ENCODE data around the gene NPAS2.

NPAS2 gene

DNA sequence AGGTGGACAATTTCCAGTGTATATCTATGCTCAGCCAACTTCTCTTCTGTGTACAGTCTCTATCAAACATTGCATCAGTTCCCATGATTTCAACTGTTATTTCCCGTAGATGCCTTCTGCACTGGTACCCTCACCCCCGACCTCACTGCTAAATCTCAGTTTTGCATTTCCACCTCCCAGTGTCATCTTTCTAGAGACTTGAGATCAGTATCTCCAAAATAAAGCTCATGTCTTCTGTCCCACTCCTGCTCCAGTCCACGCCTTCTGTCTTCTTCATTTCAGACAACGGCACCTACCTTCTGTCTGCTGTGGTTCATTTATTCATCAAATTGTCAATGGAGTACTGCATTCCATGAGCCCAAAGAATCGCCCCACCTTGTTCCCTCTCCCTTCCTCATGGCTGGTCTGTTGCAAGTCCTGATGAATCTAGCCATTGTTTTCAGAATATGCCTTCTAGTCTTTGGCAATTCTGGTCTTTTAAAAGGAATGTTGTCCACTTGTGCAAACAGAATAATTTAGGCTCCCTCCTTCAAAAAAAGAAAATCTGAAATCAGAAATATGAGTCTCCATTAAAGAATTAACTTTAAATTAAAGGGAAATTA, 23.3 kb upstream of the NPAS2 start:
- no peak for DNase-seq (ENCODE audit: low read depth in 2 of 2)

- no peak for DNase-seq (ENCODE audit: low read depth in 2 of 2)
Observed at GRCh38 chr2:100799686-100800085, 20.3 kb upstream of the NPAS2 start.

- DNase-seq (ENCODE audit: low read depth in 2 of 2), result no peak
Observed at GRCh38 chr2:100800915-100801314, 19.0 kb upstream of the NPAS2 start.

GRCh38 chr2:100801402-100801801, 18.5 kb upstream of the NPAS2 start:
- DNase-seq (ENCODE audit: low read depth in 2 of 2), result no peak

DNA sequence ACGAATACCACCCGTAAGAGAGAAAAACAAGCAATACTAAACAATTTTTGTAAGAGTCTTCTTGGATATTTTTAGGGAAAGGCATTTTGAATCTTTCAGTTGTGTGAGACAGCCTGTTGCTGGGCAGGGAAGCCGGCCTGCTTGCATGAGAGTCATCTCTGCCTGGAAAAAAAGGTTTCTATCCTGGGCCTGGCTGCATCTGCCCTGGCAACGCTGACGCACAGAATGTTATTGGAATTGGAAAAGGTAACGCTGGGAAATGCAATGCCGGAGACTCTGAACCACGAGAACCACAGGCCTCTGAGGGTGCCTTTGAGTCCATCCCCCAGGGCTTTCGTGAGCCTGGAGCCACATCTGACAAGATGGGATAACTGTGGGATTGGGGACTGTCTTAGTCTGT, 17.9 kb upstream of the NPAS2 start:
- no peak for DNase-seq (ENCODE audit: low read depth in 2 of 2)

- DNase-seq (ENCODE audit: low read depth in 2 of 2), result no peak
Observed at GRCh38 chr2:100803334-100803733, 16.6 kb upstream of the NPAS2 start.

- no peak for DNase-seq (ENCODE audit: low read depth in 2 of 2)
Observed at GRCh38 chr2:100806550-100806949, 13.4 kb upstream of the NPAS2 start.

DNA sequence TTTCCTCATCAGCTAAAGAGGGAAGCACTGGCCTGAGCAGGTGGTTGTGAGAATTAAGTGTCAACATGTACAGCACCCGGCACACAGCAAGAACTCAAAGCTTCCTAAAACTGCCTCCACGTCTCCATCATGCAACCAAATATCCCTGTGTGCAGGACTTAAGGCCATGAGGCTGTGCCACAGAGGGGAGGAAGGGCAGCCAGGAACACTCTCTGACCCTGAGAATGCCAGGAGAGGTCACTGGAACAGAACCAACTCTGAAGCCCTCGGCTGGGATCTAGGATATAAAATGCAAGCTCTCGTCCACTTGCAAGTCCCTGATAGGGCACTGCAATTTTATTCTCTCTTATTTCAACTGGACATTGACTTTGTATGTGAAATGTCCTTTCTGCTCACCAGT, 12.2 kb upstream of the NPAS2 start:
- no peak for DNase-seq (ENCODE audit: low read depth in 2 of 2)

DNA sequence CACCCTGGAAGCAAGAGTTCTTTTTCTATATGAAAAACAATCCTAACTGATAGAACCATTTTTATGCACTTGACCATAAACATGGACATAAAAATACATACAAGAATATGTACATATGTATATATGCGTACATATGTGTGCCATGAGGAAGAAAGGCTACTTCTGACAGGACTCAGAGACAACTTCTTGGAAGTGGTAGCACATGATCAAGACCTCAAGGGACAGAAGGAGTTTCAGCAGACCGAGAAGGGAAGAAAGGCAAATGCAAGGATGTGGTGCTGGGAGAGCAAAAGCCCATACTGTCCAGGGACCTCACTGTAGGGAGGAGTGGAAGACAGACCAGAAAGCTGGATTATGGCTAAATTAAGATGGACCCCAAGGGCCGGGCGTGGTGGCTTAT, 11.4 kb upstream of the NPAS2 start:
- no peak for DNase-seq (ENCODE audit: low read depth in 2 of 2)

- no peak for DNase-seq (ENCODE audit: low read depth in 2 of 2)
Observed at GRCh38 chr2:100809506-100809905, 10.4 kb upstream of the NPAS2 start.

- DNase-seq (ENCODE audit: low read depth in 2 of 2), result no peak
Observed at GRCh38 chr2:100810603-100811145, 9.3 kb upstream of the NPAS2 start.

DNA sequence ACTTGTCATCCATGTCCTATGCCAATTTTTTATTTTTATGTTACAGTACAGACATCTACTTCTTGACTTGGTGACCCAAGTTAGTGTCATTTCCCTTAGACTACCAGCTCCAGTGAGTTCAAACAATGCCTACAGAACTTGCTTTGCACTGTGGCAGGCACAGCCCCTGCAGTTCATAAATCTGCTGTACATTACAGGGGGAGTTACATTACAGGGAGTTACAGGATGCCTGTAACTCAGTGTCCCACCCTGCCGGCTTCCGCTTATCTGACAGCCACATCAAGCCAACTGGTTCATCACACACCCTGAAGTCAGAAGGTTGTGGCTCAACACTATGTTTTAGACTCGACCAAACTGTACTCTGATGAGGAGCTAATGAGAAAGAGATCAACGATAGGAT, 7.8 kb upstream of the NPAS2 start:
- no peak for DNase-seq (ENCODE audit: low read depth in 2 of 2)

- DNase-seq (ENCODE audit: low read depth in 2 of 2), result no peak
Observed at GRCh38 chr2:100812573-100812972, 7.4 kb upstream of the NPAS2 start.

DNA sequence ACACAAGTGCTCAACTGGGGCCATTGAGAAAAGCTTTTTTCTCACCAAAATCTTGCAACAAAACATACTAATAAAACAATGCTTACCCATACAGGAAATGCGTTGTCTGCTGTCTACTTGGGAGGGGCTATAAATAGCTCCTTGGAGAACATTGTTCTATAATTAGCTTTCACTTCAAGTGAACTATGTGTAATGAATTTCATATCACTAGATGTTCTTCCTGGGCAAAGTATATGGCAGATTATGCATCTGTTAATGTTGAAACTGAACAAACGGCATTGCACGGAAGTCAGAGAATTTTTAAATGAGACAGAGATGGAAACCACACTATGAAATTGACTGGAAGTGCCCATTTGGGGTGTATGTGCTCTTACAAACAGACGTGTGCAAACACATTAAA, 6.4 kb upstream of the NPAS2 start:
- no peak for DNase-seq (ENCODE audit: low read depth in 2 of 2)

GRCh38 chr2:100814043-100814442, 5.9 kb upstream of the NPAS2 start:
- no peak for DNase-seq (ENCODE audit: low read depth in 2 of 2)

DNA sequence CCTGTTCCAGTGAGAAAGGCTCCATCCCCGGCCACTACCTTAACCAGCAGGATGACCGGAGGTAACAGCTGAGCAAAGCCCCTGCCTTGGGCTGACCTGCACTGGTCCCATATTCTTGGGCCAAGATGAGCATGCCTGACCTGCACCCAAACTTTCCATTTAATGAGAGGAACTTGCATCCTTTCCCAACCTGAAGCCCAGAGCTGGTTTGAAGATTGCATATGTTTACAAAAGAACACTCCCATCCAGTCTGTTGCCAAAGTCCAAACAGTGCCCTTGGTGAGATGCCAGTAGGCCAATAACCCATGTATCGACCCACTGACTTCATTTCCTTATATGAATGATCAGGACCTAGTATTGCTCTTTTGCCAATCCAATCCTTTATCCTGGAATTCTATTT, 5.5 kb upstream of the NPAS2 start:
- DNase-seq (ENCODE audit: low read depth in 2 of 2), result no peak

- DNase-seq (ENCODE audit: low read depth in 2 of 2), result no peak
Observed at GRCh38 chr2:100817388-100817985, 2.5 kb upstream of the NPAS2 start.

- DNase-seq (ENCODE audit: low read depth in 2 of 2), result no peak
Observed at GRCh38 chr2:100818003-100818605, 1.8 kb upstream of the NPAS2 start.

GRCh38 chr2:100818606-100819369, 1.2 kb upstream of the NPAS2 start:
- DNase-seq (ENCODE audit: low read depth in 2 of 2), result no peak

DNA sequence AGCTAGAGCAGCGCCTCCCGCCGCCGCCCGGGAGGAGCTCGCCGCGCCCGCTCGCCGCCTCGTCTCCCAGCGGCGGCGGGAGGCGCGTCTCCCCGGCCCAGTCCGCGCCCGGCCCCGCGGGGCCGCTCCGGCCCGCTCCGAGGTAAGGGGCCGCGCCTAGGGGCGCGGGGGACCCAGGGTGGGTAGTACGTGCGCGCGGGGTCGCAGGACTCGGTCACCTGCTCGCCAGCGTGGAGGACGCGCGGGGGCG, 259 bp downstream of the NPAS2 start:
- no peak for DNase-seq (ENCODE audit: low read depth in 2 of 2)

DNA sequence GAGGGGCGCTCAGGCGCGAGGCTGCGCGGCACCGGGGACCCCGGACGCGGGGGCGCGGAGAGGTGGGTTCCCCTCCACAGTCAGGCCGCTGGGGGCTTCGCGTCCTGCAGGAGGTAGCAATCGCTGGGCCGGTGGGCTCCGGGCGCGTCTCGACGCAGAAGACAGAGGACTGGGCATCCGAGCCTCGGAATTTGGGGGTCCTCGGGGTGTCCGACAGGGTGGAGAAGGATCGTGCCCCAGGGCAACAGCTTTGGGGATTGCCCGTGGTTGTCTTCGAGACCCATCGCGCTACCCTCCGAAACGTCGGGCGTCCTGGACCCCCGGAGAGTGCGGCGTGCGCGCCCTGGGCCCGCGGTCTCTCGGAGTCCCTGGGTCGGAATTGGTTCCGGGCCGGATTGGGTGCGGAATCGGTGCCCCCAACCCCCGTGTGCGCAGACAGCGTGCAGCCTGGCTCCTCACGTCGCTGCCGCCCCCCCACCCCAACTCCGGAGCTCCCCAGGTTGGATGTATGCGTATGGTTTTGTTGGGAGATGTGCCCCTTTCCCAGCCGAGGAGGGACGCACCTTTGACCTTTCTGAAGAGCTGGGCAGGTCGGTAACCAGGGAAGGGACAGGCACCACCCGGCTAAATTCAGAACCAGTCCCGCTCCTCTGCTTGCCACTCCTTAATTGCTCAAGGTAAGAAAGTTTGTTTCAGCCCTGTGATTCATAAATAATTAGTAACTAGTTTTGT, 750 bp downstream of the NPAS2 start:
- no peak for DNase-seq (ENCODE audit: low read depth in 2 of 2)

DNA sequence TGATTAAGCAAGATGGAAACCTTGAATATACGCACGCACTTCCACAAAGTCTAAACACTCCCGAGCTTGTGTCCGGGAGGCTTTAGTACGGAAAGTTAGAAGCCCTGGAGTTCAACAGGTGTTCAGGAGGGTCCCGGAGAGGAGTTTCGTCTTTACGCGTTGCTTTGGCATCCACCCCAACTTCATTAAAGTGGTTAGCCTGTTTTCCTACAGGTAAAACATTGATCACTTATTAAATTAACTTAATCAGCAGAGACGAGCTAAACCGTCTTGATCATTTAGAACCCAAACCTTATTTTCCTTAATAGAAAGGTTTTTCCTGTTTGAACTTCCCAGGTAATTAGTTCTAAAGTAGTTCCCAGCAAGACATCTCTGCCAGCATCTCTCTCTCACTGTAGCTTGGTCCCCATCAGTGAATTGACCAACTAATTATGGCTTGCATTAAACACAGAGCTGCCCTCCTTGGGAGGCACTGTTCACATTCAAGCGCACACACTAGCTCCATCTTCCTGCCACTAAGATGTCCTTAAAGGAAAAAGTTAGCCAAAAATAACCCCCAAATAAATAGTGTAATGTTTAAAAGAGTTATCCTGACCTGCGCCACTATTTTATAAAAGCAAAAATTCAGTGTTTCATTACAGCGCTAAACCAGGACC, 1.4 kb downstream of the NPAS2 start:
- no peak for DNase-seq (ENCODE audit: low read depth in 2 of 2)
